CD4-positive, CD25-positive, alpha-beta regulatory T cell (primary cell): ENCODE results near the gene ANKS1B. TPM values are rescaled to one million over a fixed set of nuclear protein-coding genes. Genes with fewer than 3 reads are reported as not detected.

Experiments used
- ATAC-seq, 2 donors: fragments of 150-1000 bp; cut with Tn5 transposase; one replicate each; pipeline ENCODE4 v1.10.0; 2021; ENCODE audit warnings: low read depth in 2 of 2, moderate number of reproducible peaks in 2 of 2, moderate library complexity in 1 of 2
- DNase-seq, 3 donors: peaks; one replicate each; pipeline versions ENCODE4 v3.0.0 to v3.0.0-alpha.2; 2012 to 2022; ENCODE audit warnings: mixed read lengths in 1 of 3
- H3K27ac ChIP-seq: one replicate; pipeline ENCODE4 v1.7.0; 2013; ENCODE audit warnings: mild to moderate bottlenecking, low read length; ENCODE audit not compliant: insufficient read depth, poor library complexity, severe bottlenecking
- H3K27me3 ChIP-seq: one replicate; pipeline ENCODE4 v1.7.0; 2013; ENCODE audit warnings: low read length; ENCODE audit not compliant: control insufficient read depth, insufficient read depth
- H3K36me3 ChIP-seq: one replicate; pipeline ENCODE4 v1.7.0; 2013; ENCODE audit warnings: mild to moderate bottlenecking, low read length, moderate library complexity; ENCODE audit not compliant: control insufficient read depth, insufficient read depth
- H3K4me1 ChIP-seq: 2 replicates; pipeline ENCODE4 v1.7.0; 2013; ENCODE audit warnings: mild to moderate bottlenecking, low read length; ENCODE audit not compliant: insufficient read depth, control insufficient read depth, poor library complexity, severe bottlenecking
- H3K4me3 ChIP-seq: one replicate; pipeline ENCODE4 v1.7.0; 2013; ENCODE audit warnings: low read depth, mild to moderate bottlenecking, low read length, moderate library complexity
- H3K9me3 ChIP-seq, 2 experiments: 1 replicate in 1 of 2; 2 replicates in 1 of 2; pipeline ENCODE4 v1.7.0; 2013; ENCODE audit warnings: low read length in 2 of 2, mild to moderate bottlenecking in 1 of 2, moderate library complexity in 1 of 2; ENCODE audit not compliant: control insufficient read depth in 2 of 2
- H3K27ac Mint-ChIP-seq, 3 donors: one replicate each; pipeline ENCODE4 v1.8.0; 2020 to 2022; ENCODE audit warnings: mild to moderate bottlenecking in 3 of 3, mixed read lengths in 3 of 3, moderate library complexity in 2 of 3
- H3K27me3 Mint-ChIP-seq: one replicate; pipeline ENCODE4 v1.8.0; 2022; ENCODE audit warnings: mild to moderate bottlenecking, mixed read lengths
- H3K36me3 Mint-ChIP-seq: one replicate; pipeline ENCODE4 v1.8.0; 2020; ENCODE audit warnings: mixed read lengths
- H3K4me1 Mint-ChIP-seq, 4 donors: one replicate each; pipeline ENCODE4 v1.8.0; 2020 to 2022; ENCODE audit warnings: mixed read lengths in 4 of 4, mild to moderate bottlenecking in 1 of 4
- H3K4me3 Mint-ChIP-seq, 4 donors: one replicate each; pipeline ENCODE4 v1.8.0; 2020 to 2022; ENCODE audit warnings: mild to moderate bottlenecking in 4 of 4, mixed read lengths in 4 of 4, moderate library complexity in 3 of 4
- H3K9me3 Mint-ChIP-seq, 7 donors: one replicate each; pipeline ENCODE4 v1.8.0; 2020 to 2022; ENCODE audit warnings: mixed read lengths in 7 of 7, mild to moderate bottlenecking in 3 of 7, moderate library complexity in 2 of 7
- polyA plus RNA-seq, 4 donors: library from polyadenylated mRNA; unstranded; fragments of 300-500 nt; fragmentation: Illumina TruSeq; gene quantifications; one replicate each; pipeline ENCODE4 v1.2.3, GENCODE V29; 2021
- total RNA-seq: library from RNA; stranded (reverse); gene quantifications from one replicate; pipeline ENCODE4 v1.2.3, GENCODE V29; 2022

The ANKS1B gene
- total and polyA plus RNA-seq, 5 donors from 2014 or later = 4.0 to 15.9 (median 9.5) TPM

DNA sequence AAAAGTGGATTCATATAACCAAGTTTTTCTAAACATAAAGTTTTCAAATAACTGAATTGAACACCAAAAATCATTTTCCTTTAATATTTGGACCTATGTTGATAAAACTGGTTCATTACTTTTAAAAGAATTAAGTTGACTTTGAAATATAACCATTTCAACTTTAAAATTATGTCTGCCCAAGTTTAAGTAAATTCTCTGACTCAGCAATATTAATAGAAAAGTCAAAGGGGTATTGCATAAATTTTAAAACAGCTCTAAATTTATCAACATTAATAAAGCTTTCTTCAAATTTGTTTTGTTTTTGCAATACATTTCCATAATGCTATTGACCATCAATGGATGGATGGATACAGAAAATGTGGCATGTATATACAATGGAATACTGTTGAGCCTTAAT is 505.6 kb downstream of the ANKS1B start:
- no peak for ATAC-seq
- H3K27ac Mint-ChIP-seq = no peak overlapping the region

GRCh38 chr12:99476956-99477355 is 507.8 kb downstream of the ANKS1B start:
- Mint-ChIP-seq H3K27me3 (no peaks in the 10 kb centered on the region), H3K4me3 (no peak overlapping the region), H3K9me3 (peaks cover 0 to 18% (median 0%) of the 10 kb centered on the region in 7 donors), H3K36me3 (no peaks in the 10 kb centered on the region), H3K4me1 (no peaks in the 10 kb centered on the region), H3K27ac (no peak overlapping the region)
- ATAC-seq (no peak), DNase-seq (no peak)
- Histone ChIP-seq H3K4me1 (no peaks in the 10 kb centered on the region), H3K27ac (no peak overlapping the region), H3K4me3 (no peak overlapping the region), H3K27me3 (no peaks in the 10 kb centered on the region), H3K36me3 (no peaks in the 10 kb centered on the region), H3K9me3 (no peaks in the 10 kb centered on the region)

More for the DNA sequence above, 505.6 kb downstream of the ANKS1B start:
- H3K36me3 Mint-ChIP-seq = no peaks in the 10 kb centered on the region
- H3K4me1 Mint-ChIP-seq = no peaks in the 10 kb centered on the region
- H3K4me3 Mint-ChIP-seq = no peak overlapping the region
- no peaks in the 10 kb centered on the region for H3K4me1 ChIP-seq
- no peak overlapping the region for H3K27ac ChIP-seq
- DNase-seq = no peak
- H3K27me3 ChIP-seq = no peaks in the 10 kb centered on the region
- H3K36me3 ChIP-seq = no peaks in the 10 kb centered on the region
- no peaks in the 10 kb centered on the region for H3K9me3 ChIP-seq
- peaks cover under 1% of the 10 kb centered on the region for H3K27me3 Mint-ChIP-seq
- no peak overlapping the region for H3K4me3 ChIP-seq
- peaks cover 0 to 23% (median 5%) of the 10 kb centered on the region in 7 donors for H3K9me3 Mint-ChIP-seq

- H3K27me3 Mint-ChIP-seq = no peaks in the 10 kb centered on the region
- Histone ChIP-seq H3K36me3 (no peaks in the 10 kb centered on the region), H3K27me3 (no peaks in the 10 kb centered on the region), H3K4me3 (no peak overlapping the region), H3K4me1 (no peaks in the 10 kb centered on the region), H3K27ac (no peak overlapping the region), H3K9me3 (no peaks in the 10 kb centered on the region)
- ATAC-seq (no peak), DNase-seq (no peak)
- no peak overlapping the region for H3K4me3 Mint-ChIP-seq
- H3K4me1 Mint-ChIP-seq = no peaks in the 10 kb centered on the region
- H3K9me3 Mint-ChIP-seq = peaks cover 0 to 25% (median 12%) of the 10 kb centered on the region in 7 donors
- no peak overlapping the region for H3K27ac Mint-ChIP-seq
- H3K36me3 Mint-ChIP-seq = no peaks in the 10 kb centered on the region
Measured at GRCh38 chr12:99455350-99456035, 529.2 kb downstream of the ANKS1B start.

GRCh38 chr12:99454539-99455172 is 530.1 kb downstream of the ANKS1B start:
- Mint-ChIP-seq H3K36me3 (no peaks in the 10 kb centered on the region), H3K27me3 (no peaks in the 10 kb centered on the region), H3K4me3 (no peak overlapping the region), H3K27ac (no peak overlapping the region), H3K4me1 (no peaks in the 10 kb centered on the region), H3K9me3 (peaks cover 0 to 20% (median 10%) of the 10 kb centered on the region in 7 donors)
- no peak overlapping the region for H3K4me3 ChIP-seq
- H3K36me3 ChIP-seq = no peaks in the 10 kb centered on the region
- no peak overlapping the region for H3K27ac ChIP-seq
- ATAC-seq (no peak), DNase-seq (no peak)
- no peaks in the 10 kb centered on the region for H3K9me3 ChIP-seq
- no peaks in the 10 kb centered on the region for H3K4me1 ChIP-seq
- no peaks in the 10 kb centered on the region for H3K27me3 ChIP-seq

- no peak for ATAC-seq
- H3K9me3 Mint-ChIP-seq = peaks cover 2 to 20% (median 8%) of the 10 kb centered on the region in 7 donors
Measured at GRCh38 chr12:99453836-99454538, 530.7 kb downstream of the ANKS1B start.

GRCh38 chr12:99450036-99450630 is 534.6 kb downstream of the ANKS1B start:
- no peak overlapping the region for H3K27ac ChIP-seq
- H3K4me1 Mint-ChIP-seq = no peaks in the 10 kb centered on the region
- ATAC-seq = no peak
- DNase-seq = no peak
- H3K36me3 Mint-ChIP-seq = no peaks in the 10 kb centered on the region
- no peaks in the 10 kb centered on the region for H3K27me3 ChIP-seq
- no peak overlapping the region for H3K4me3 Mint-ChIP-seq
- H3K4me1 ChIP-seq = no peaks in the 10 kb centered on the region
- H3K27ac Mint-ChIP-seq = no peak overlapping the region
- H3K9me3 Mint-ChIP-seq = peaks cover 2 to 15% (median 7%) of the 10 kb centered on the region in 7 donors
- no peak overlapping the region for H3K4me3 ChIP-seq
- H3K27me3 Mint-ChIP-seq = no peaks in the 10 kb centered on the region
- H3K9me3 ChIP-seq = no peaks in the 10 kb centered on the region
- H3K36me3 ChIP-seq = no peaks in the 10 kb centered on the region

More at GRCh38 chr12:99453836-99454538, 530.7 kb downstream of the ANKS1B start:
- H3K4me3 ChIP-seq = no peak overlapping the region
- no peaks in the 10 kb centered on the region for H3K27me3 Mint-ChIP-seq
- H3K27ac ChIP-seq = no peak overlapping the region
- no peaks in the 10 kb centered on the region for H3K4me1 ChIP-seq
- DNase-seq = no peak
- no peaks in the 10 kb centered on the region for H3K36me3 Mint-ChIP-seq
- H3K4me3 Mint-ChIP-seq = no peak overlapping the region
- H3K36me3 ChIP-seq = no peaks in the 10 kb centered on the region
- H3K27ac Mint-ChIP-seq = no peak overlapping the region
- H3K9me3 ChIP-seq = no peaks in the 10 kb centered on the region
- no peaks in the 10 kb centered on the region for H3K4me1 Mint-ChIP-seq
- no peaks in the 10 kb centered on the region for H3K27me3 ChIP-seq

GRCh38 chr12:99444859-99445316 is 539.8 kb downstream of the ANKS1B start:
- H3K4me1 ChIP-seq = no peaks in the 10 kb centered on the region
- no peaks in the 10 kb centered on the region for H3K4me1 Mint-ChIP-seq
- H3K27me3 Mint-ChIP-seq = no peaks in the 10 kb centered on the region
- no peak overlapping the region for H3K4me3 ChIP-seq
- no peak overlapping the region for H3K4me3 Mint-ChIP-seq
- no peaks in the 10 kb centered on the region for H3K27me3 ChIP-seq
- peaks cover 0 to 13% (median 4%) of the 10 kb centered on the region in 7 donors for H3K9me3 Mint-ChIP-seq
- no peak overlapping the region for H3K27ac ChIP-seq
- ATAC-seq (no peak), DNase-seq (no peak)
- H3K9me3 ChIP-seq = no peaks in the 10 kb centered on the region
- no peaks in the 10 kb centered on the region for H3K36me3 Mint-ChIP-seq
- H3K36me3 ChIP-seq = no peaks in the 10 kb centered on the region
- no peak overlapping the region for H3K27ac Mint-ChIP-seq
